ENCODE measurements around the gene CCDC180. TPM values are rescaled to one million over a fixed set of nuclear protein-coding genes. Genes with fewer than 3 reads are reported as not detected.

Gene CCDC180
- total and polyA plus RNA-seq, 10 of the 15 experiments (the other 5 are each of a cell fraction or from before 2014, with no cell fraction given), result 0.31 to 1.1 (median 0.57) TPM

- no peak overlapping the region for H3K9ac ChIP-seq (ENCODE audit: control insufficient read depth, insufficient read depth, low read length)
- TF ChIP-seq MXI1 (IDR thresholded peaks at IDR 0.05; ENCODE audit: low read depth, low read length) (no peak), ZNF384 (IDR thresholded peaks at IDR 0.05; ENCODE audit: borderline replicate concordance, low read depth, low read length) (no peak), BCL11A (IDR thresholded peaks at IDR 0.05; ENCODE audit: low read depth, low read length) (no peak), RBBP5 (conservative IDR thresholded peaks at IDR 0.05) (no peak), RB1 (IDR thresholded peaks at IDR 0.05; ENCODE audit: borderline replicate concordance) (no peak), IRF4 (IDR thresholded peaks at IDR 0.05; ENCODE audit: low read depth, low read length) (no peak), ZBTB33 (IDR thresholded peaks at IDR 0.05) (no peak), PML (IDR thresholded peaks at IDR 0.05; ENCODE audit: low read length) (no peak), HDGF (IDR thresholded peaks at IDR 0.05) (no peak), JUNB (IDR thresholded peaks at IDR 0.05) (no peak), TARDBP (IDR thresholded peaks at IDR 0.05; ENCODE audit: borderline replicate concordance) (no peak)
- in situ Hi-C loops (cut with MboI), result no loop called here
- intact Hi-C loops (cut with micrococcal nuclease; ENCODE audit: unreplicated experiment), result no loop called here
- H3K4me2 ChIP-seq (ENCODE audit: control insufficient read depth, insufficient read depth), result no peak overlapping the region
- H3K27me3 ChIP-seq (replicated peaks in 1 of 2; ENCODE audit: control insufficient read depth in 2 of 2, insufficient read depth in 2 of 2, low read length in 1 of 2), result no peaks in the 10 kb centered on the region; a peak in 1 of 4 replicates
- H3K36me3 ChIP-seq (ENCODE audit: control insufficient read depth in 2 of 2, insufficient read depth in 2 of 2, low read length in 1 of 2), result no peaks in the 10 kb centered on the region
- H2AFZ ChIP-seq (ENCODE audit: control insufficient read depth, low read depth, low read length), result no peak overlapping the region
- ChIA-PET POLR2A (no interaction called here), CTCF (no interaction called here), SMC1A (ENCODE audit: uncharacterized antibody, unreplicated experiment) (no interaction called here), RAD21 (ENCODE audit: unreplicated experiment) (no interaction called here)
- H3K4me3 ChIP-seq, result no peak overlapping the region
- BruUV-seq (replicated peaks), result no TSS peak
- H3K27ac ChIP-seq (ENCODE audit: control insufficient read depth, insufficient read depth), result no peak overlapping the region
- WGBS (ENCODE audit: insufficient coverage, insufficient replicate concordance, low lambda C conversion rate, missing lambda C conversion rate), result 36% methylated on average over 3 of the region's 3 CpGs
- no peaks in the 10 kb centered on the region for H3K79me2 ChIP-seq (ENCODE audit: control insufficient read depth, insufficient read depth, low read length)
- FAIRE-seq (no peak), DNase-seq (ENCODE audit: low read depth, low spot score) (no peak), ATAC-seq (no peak)
- no peaks in the 10 kb centered on the region for H4K20me1 ChIP-seq (ENCODE audit: control insufficient read depth, insufficient read depth)
- no peaks in the 10 kb centered on the region; the same call in 2 of the 3 replicates for H3K9me3 ChIP-seq (replicated peaks; ENCODE audit: control insufficient read depth, insufficient read depth, low read length)
- H3K4me1 ChIP-seq (ENCODE audit: control insufficient read depth, insufficient read depth, low read length), result no peaks in the 10 kb centered on the region
Measured at GRCh38 chr9:97280755-97281330, 26.6 kb upstream of the CCDC180 start.
